CD4-positive, alpha-beta T cell treated with Interleukin-17A for 4 hours (primary cell): ENCODE measurements around the gene FGF3.

Experiments
- DNase-seq: peaks from one replicate; pipeline ENCODE4 v3.0.0-alpha.2; 2020; ENCODE audit warnings: mixed read lengths

FGF3 gene

DNA sequence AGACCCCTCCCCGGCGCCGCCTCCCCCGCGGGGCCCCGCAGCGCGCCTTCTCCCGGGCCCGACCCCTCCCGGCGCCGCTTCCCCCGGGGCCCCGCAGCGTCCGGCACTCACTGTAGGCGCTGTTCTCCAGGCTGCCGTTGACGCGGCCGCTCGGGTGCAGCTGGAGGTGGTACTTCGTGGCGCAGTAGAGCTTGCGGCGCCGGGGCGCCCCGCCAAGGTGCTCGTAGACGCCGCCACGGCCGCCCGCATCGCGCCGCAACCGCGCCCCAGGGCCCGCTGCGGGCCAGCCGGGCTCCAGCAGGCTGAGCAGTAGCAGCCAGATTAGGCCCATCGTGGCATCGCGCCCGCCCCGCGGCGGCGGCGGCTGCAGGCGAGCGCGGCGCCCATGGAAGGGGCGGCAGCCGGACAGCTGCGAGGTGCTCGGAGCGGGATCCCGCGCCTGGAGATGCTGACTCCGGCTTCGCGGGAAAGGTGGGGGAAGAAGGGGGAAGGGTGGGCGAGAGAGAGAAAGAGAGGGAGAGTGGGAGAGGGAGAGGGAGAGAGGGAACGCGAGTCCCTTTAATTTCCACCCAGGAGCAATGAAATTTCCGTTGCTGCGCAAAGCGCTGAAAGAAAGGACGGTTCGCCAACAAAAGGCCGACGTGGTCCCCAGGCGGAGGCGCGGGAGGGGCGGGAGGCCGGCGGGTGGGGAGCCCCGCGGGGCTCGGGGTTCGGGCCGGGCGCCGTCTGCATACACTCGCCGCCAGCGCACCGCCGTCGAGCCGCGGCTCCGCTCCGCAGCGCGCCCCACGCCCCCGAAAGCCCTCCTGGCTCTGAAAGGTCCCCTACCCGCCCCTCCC is at the start of gene FGF3:
TSS of gene FGF3 (minus strand) at position 814 of the 839 bp plus-strand sequence. CDS start at position 331, 483 bp downstream.
- no peak for DNase-seq

DNA sequence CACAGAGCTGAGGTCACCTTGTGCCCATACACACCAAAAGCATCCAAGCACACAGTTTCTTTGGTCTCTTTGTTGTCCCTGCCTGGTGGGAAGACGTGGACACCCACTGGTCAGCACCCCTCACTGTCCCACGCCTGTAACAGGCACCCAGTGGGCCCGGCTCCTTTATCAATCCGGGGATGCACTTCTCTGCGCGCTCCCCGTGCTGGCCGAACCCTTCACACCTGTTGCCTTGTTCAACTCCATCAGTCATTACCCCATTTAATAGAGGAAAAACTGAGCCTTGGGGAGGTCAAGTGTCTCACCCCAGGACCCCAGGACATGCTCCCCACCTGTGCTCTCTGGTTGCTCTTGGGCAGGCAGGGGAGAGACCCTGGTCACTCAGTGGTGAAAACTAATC is 49.7 kb upstream of the FGF3 start:
- DNase-seq, result no peak

DNA sequence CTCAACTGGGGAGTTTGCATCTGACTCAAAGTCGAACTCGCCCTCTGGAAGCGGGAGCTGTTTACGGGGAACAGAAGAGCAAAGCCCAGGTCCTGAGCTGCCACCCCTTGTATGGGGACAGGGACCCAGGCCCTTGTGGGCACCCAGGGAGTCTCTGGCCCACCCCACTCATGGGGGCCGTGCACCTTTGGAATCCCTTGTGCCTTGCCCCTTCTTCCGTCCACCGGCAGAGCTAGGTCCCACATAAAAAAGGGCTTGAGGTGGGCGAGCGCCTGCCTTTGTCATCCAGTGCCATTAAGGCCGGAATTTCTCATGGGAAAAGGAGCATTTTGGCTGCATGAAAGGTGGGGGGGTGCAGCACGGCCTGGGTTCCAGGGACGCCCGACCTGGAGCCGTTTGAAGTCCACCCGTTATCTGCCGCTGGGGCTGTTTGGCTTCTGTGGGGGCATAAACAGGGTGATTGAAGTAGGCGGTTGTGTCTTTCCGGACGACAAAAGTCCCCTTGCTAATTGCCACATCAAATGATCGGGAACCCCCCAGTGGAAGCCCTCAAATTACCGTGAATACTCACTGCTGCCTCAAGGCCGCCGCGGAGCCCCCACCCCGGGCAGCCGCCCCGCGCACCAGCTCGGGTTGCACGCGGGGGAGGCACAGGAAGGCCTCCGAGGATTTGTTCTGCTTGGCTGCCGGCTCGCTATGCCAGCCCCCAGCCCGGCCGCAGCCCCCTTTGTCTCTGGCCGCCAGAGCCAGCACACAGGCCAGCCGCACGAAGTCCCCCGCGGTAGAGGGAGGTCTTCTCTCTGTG is 49.0 kb upstream of the FGF3 start:
- DNase-seq, result no peak

DNA sequence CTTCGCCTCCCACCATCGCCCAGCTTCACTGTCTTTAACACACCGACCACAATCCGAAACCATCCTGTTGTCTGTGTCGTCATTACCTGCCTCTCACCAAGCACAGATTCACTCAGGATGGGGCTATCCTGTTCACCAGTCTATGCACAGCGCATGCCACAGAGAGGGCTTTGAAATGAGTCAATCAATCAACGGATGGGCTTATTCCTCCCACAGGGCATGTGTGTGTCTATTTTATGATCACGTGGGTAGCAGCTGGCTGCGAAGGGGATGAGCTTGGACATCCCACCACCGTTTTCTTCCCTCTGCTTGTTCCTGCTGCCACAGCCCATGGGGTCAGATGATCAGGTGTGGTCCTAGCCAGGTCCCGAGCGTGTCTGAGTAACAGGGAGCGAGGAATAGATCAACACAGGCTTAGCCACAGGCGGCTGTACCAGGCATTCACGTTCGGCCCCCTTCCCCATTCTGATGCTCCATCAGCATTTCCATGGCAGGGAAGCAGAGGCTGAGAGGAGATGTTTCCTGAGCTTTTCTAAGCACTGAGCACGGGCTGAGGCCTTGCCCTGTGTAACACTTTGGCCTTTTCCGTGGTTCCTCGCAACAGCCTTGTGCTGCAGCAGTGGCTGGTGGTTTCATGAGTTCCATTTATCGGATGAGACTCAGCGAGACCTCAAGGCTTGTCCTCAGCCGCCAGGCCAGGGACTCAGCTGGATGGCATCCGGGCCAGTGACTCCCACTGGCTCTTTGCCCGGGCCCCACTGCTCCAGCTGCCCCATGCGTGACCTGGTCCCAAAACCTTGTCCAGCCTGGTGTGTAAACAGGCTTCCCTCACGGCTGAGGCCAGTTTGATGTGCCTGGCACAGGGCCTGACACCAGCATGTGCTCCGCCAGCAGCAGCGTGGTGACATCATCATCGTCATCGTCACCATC is 48.1 kb upstream of the FGF3 start:
- no peak for DNase-seq

DNA sequence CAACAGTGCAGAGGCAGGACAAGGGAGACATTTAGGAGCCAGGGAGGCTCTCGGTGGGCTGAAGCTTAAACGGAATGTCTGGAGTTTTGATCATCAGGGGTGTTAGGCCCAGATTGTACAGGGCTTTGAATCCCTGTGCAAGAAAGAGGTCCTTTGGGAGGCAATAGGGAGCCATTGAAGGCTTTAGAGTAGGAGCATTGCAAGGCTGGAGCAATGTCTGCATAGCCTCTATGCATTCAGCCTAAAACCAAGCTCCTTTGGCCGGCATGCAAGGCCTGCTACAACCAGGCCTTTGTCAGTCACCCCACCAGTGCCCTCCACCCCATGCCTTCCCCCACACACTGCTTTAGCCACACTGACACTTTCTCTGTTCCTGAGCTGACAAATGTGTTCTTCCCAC is 47.4 kb upstream of the FGF3 start:
- no peak for DNase-seq

DNA sequence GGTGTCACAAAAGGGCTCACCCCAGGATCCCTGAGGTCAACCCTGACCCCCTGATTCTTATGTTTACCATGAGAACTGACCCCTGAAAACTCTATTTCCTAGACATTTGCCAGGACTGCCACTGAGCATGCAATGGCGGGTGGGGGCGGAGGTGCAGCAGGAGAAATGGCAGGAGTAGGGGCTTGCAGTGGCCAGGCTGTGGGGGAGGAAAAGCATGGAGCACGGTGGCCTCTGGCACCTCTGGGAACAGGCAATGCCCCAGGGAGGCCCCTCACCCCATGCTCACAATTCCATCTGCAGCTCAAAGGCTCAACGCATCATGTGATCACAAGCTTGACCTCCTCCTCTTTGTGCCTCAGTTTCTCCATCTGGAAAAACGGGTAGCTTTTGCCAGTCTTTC is 46.5 kb upstream of the FGF3 start:
- DNase-seq, result no peak

DNA sequence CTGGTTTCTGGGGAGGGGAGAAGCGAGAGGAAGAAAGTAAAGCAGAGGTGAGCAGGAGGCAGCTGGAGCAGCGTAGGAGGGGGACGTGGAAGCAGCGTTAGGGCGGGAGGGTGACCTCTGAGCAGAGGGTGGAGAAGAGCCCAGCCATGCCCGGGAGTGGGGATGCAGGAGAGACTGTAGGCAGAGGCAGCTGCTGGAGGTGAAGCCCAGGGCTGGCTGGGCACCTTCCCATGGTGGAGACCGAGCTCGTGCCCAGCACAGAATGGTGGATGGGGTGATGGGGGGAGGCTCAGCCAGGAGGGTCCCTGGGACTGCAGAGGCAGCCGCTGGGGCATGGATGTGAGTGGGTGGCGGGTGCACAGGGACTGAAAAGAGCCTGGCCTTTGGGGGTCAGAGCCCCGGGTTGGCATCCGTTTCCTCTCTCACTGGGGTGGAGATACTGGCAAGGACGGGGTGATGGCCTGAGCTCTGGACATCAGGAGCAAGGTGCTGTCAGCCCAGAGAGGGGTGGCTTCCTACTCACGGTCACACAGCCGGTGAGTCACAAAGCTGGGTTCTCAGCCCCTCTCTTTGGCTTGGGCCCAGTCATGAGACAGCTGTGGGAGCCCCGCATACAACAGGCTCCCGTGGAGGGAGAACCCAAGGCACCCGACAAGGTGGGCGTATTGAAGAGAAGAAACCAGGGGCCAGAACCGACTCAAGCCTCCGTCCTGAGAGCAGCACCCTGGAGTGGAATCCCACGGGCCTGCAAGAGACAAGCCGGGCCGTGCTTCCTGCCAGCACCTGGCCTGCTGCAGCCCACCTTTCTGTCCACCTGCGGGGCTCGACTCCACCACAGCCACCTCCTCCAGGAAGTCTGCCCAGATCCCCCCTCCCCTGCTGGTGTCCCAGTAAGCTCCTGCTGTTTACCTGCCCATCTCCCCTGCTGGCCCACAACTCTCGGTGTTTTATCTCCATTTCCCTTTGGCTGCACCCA is 45.8 kb upstream of the FGF3 start:
- DNase-seq, result no peak

DNA sequence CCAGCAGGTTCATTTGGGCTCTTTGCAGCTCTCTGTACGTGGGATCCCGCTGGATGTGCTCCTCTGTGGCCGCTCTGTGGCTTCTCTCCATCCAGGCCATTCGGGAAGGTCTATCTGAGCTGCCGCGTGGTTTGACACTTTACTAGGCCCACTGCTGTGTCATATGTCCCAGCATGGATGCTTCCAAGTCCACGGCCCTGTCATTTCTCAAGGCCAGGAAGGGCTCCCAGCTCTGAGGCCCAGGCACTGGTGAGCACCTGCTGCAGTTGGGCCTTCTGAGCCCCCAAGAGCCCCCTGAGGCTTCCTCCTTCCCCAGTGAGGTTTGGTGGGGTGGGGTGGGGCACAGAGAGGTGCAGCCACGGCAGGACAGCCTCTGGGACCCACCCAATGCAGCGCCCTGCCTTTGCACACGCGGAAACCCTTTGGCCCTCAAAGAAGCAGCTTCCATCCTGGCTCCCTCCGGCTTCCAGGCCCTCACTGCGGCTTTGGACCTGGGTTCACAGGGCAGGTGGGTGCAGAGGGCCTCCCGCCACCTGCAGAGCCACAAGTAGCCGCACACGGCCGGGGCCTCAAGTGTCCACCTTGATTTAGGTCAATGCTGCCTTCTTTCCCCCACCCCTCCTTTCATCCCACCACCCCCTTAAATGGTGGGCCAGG is 44.5 kb upstream of the FGF3 start:
- no peak for DNase-seq

DNA sequence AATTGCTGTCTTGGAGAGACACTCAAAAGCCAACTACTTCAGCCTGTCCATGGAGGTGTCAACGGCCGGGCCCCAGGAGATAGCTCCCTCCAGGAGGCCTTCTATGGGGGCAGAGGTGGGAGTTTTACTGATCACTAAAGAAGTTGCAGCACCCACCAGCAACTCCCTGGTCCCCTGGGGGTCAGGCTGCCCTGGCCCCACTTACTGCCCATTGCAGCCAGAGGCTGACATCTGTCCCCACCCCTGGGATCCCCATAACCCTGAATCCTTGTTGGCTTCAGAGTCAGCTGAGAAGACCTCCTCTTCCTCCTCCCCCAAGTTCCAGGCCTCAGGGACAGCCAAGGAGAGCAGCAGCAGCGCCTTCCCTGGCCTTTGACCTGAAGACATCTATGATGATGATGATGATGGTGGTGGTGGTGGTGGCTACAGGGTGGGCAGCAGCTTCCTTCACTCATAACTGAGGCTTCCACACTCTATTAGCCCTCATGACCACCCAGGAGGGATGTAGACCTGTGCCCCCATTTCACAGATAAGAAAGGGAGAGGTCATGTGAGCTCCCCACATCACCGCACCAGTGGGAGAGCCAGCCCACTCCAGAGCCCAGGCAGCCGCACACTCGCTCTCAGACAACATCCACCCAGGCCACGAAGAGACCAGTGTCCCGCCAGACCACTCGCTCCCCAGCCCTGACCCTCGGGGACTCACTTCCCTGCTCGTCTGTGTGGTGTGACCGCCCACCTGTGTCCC is 43.8 kb upstream of the FGF3 start:
- DNase-seq, result no peak

DNA sequence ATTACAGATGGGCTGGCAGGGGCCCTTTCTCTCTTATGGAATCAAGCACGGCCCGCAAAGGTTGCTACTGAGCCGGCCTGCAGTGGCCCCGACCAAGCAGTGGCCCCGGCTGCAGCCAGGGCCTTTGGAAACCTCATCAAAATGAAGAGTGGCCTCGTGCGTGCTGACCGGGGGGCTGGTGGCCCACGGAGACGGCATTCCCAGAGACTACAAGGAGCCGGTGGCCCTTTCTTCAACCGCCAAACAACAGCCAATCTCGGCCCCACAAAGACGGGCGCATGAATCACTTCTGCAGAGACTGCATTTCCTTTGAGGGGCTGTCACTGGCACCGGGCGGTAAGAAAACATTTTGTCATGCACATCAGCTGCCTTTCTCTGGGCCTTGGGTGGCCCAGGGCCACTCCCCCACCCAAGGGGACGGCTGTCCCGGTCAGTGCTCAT is 43.1 kb upstream of the FGF3 start:
- DNase-seq, result no peak

DNA sequence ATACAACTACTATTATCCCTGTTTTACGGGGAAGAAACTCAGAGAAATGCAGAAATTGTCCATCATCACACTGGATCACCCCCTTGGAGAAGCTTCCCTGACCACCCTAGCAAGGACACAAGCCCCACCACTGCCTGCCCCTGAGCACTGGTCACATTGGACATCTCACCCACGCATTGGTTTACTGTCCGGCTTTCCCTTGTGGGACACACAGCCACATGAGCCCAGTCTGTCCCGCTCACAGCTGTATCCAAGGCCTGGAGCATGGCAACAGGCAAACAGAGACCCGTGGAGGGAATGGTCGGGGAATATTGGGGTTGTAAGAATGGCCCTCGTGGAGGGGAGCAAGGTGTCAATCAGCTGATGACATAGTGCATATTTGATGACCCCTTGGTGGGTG is 42.7 kb upstream of the FGF3 start:
- DNase-seq, result no peak

DNA sequence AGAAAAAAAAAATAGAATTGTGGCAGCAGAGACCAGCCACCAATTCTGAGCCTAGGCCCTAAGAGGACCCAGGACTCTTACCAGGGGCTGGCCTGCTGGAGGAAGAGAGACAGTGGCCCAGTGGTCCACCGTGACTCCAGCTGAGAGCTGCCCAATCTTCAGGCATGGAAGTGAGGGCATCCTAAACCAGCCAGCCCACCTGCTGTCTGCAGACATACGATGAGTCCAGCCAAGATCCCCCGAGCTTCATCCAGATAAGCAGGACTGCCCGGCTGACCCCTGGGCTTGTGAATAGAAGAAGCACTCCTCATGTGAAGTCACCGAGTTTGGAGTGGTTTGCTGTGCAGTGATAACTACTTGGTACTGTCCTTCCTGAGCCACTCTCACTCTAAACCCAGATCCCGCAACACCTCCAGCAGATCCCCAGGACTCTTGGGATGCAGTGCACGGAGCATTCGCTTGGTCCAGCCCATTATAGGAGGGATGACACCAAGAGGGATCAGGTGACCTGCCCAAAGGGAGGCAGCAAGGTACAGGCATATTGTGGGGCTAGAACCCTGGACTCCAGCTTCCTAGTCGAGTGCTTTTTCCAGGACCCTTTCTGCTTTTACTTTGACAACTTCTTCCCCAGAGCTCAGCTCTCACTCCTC is 41.7 kb upstream of the FGF3 start:
- DNase-seq, result no peak

DNA sequence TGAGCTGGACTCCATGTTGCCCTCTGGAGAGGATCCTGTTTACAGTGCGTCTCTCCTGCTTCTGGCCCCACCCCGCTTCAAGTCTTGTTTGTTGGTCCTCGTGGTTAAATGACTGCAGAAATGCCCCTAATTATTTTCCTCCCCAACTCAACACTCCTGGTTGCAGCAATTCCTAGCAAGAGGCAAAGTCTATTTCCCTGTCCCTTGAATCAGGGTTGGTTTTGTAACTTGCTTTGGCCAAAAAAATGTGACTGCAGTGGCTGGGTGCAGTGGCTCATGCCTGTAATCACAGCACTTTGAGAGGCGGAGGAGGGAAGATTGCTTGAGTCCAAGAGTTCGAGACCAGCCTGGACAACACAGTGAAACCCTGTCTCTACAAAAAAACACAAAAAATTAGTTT is 41.0 kb upstream of the FGF3 start:
- no peak for DNase-seq

DNA sequence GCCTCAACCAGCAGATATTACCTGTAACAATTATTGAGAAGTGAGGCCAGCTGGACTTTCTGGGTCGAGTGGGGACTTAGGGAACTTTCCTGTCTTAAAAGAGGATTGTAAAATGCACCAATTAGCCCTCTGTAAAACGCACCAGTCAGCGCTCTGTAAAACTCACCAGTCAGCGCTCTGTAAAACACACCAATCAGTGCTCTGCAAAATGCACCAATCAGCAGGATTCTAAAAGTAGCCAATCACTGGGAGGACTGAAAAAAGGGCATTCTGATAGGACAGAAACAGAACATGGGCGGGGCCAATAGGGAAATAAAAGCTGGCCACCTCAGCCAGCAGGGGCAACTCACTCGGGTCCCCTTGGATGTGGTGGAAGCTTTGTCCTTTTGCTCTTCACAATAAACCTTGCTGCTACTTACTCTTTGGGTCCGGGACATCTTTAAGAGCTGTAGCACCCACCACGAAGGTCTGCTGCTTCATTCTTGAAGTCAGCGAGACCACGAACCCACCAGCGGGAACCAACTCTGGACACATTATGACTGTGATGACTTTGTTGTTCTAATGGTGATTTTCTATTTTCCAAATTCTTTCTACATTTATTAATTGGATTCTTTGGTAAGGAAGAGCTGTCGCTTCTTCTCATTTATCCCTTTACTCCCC is 40.2 kb upstream of the FGF3 start:
- DNase-seq, result no peak

DNA sequence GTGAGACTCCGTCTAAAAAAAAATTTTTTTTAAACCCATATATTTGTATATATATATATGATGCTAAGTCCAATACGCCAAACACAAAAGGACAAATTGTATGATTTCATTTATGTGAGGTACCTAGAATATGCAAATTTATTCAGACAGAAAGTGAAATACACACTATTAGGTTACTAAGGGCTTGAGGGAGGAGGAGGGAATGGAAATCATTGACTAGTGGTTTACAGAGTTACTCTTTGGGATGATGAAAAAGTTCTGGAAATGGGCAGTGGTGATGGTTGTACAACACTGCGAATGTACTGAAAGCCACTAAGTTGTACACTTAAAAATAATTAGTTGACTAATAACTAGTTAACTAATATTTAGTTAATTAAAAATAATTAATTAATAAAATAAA is 36.2 kb upstream of the FGF3 start:
- DNase-seq, result no peak

DNA sequence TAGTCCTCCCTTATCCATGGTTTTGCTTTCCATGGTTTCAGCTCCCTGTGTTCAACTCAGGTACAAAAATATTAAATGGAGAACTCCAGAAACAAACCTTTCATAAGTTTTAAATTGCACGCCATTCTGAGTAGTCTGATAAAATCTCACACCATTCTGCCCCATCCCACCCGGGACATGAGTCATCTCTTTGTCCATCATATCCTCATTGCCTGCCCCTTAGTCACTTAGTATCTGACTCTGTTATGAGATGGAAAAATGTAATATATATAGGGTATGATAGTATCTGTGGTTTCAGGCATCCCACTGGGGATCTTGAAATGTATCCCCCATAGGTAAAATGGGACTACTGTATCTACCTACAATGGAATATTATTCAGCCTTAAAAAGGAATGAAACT is 35.5 kb upstream of the FGF3 start:
- DNase-seq, result no peak

DNA sequence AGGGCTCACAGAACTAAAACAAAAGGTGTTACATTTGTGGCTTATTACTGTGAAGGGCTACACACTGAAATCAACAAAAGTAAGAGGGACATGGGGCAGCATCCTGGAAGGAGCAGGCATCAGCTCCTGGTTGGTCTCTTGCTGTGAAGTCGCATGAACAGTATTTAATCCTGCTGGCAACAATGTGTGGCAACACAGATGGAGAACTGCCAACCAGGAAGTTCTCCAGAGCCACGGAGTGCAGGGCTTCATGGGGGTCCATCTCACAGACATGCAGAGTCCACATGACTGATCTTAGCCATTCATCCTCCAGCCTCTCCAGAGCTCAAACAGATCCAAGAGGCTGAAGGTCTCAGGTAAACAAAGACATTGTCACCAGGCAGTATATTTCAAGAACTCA is 32.8 kb upstream of the FGF3 start:
- DNase-seq, result no peak

DNA sequence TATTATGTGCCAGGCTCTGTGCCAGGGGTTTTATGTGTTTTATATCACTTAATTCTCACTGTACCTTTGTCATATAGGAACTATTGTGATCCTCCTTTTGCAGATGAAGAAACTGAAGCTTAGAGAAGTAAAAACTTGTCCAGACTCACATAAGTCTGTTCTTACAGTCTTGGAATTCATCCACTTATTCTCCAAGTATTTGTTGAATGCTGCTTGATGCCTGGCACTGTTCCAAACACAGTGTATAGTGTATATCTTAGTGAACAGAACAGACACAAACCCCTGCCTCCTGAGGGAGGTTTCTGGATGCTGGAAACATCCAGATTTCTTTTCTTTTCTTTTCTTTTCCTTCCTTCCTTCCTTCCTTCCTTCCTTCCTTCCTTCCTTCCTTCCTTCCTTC is 29.0 kb upstream of the FGF3 start:
- no peak for DNase-seq

DNA sequence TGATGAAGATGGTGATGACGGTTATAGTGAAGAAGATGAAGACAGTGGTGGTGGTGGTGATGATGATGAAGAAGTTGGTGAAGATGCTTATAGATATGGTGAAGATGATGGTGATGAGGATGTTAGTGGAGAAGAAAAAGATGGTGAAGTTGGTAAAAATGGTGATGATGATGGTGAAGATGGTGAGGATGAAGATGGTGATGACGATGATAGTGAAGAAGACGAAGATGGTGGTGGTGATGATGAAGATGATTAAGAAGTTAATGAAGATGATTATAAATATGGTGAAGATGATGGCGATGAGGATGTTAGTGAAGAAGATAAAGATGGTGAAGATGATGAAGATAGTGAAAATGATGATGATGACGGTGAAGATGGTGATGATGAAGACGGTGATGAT is 25.2 kb upstream of the FGF3 start:
- no peak for DNase-seq
